Heart left ventricle (tissue), 16 donors: ENCODE data around the gene CIAPIN1. TPM values are rescaled to one million over a fixed set of nuclear protein-coding genes. Genes with fewer than 3 reads are reported as not detected.
A peak's percentile ranks its signal among the peaks of the same experiment; 100 is the strongest.

Experiments
- ATAC-seq, 4 donors: fragments of 200-7000 bp; cut with Tn5 transposase; one replicate each; pipeline ENCODE4 v1.9.1; 2020 to 2022; ENCODE audit warnings: moderate library complexity in 4 of 4, mild to moderate bottlenecking in 3 of 4, moderate number of reproducible peaks in 1 of 4
- DNase-seq, 5 donors: peaks; one replicate each; pipeline ENCODE4 v3.0.0-alpha.2; 2020
- H3K27ac ChIP-seq, 12 donors: fragments of 200-600 bp; sonication (generic) in 4 of 12; one replicate each; pipeline versions ENCODE4 v1.5.0 to v1.8.0; 2016 to 2022; ENCODE audit warnings: mild to moderate bottlenecking in 2 of 12
- H3K27me3 ChIP-seq, 9 donors: fragments of 200-600 bp; sonication (generic) in 2 of 9; one replicate each; pipeline versions ENCODE4 v1.5.1 to v1.8.0; 2016 to 2022; ENCODE audit warnings: mild to moderate bottlenecking in 3 of 9
- H3K36me3 ChIP-seq, 9 donors: fragments of 200-600 bp; sonication (generic) in 2 of 9; one replicate each; pipeline versions ENCODE4 v1.5.0 to v1.8.0; 2018 to 2022; ENCODE audit warnings: mild to moderate bottlenecking in 2 of 9
- H3K4me1 ChIP-seq, 12 donors: fragments of 200-600 bp; sonication (generic) in 4 of 12; one replicate each; pipeline versions ENCODE4 v1.5.0 to v1.8.0; 2016 to 2022; ENCODE audit warnings: mild to moderate bottlenecking in 3 of 12
- H3K4me3 ChIP-seq, 12 donors: fragments of 200-600 bp; sonication (generic) in 4 of 12; one replicate each; pipeline versions ENCODE4 v1.5.0 to v1.8.0; 2017 to 2022; ENCODE audit warnings: mild to moderate bottlenecking in 9 of 12, moderate library complexity in 4 of 12
- H3K9me3 ChIP-seq, 12 donors: fragments of 200-600 bp; sonication (generic) in 4 of 12; one replicate each; pipeline versions ENCODE4 v1.5.0 to v1.8.0; 2016 to 2022; ENCODE audit warnings: mild to moderate bottlenecking in 1 of 12
- CTCF ChIP-seq, 12 donors: fragments of 200-600 bp; sonication (generic) in 4 of 12; IDR thresholded peaks; one replicate each; pipeline versions ENCODE4 v1.5.0 to v1.8.0; 2018 to 2022; ENCODE audit warnings: antibody characterized with exemption in 12 of 12, mild to moderate bottlenecking in 5 of 12
- POLR2A ChIP-seq, 2 donors: fragments of 450-650 bp; IDR thresholded peaks; one replicate each; pipeline ENCODE4 v1.6.1; 2017; ENCODE audit warnings: antibody characterized with exemption in 2 of 2, mild to moderate bottlenecking in 2 of 2, moderate library complexity in 2 of 2
- WGBS, 4 donors: extraction: QIAGEN DNeasy Blood & Tissue Kit in 2 of 4; methylation state at CpG; one replicate each; pipeline versions ENCODE4 v1.1.5 to v1.1.7; 2013 to 2018; 5-methylcytosine and 5-hydroxymethylcytosine counted together
- intact Hi-C, 10 donors: fragments of 100-400 bp; cut with DNase I; formaldehyde crosslinking; loops; one replicate each; pipeline versions ENCODE4 v1.11.1 to v1.14.2; 2022
- polyA plus RNA-seq, 2 donors: library from polyadenylated mRNA; stranded (reverse); fragments of 200-250 nt; gene quantifications; one replicate each; pipeline ENCODE4 v1.2.3, GENCODE V29; 2013
- total RNA-seq, 9 donors: library from RNA; depleted of rRNA in 2 of 9; stranded (reverse); fragments of >200 nt in 2 of 9; fragmentation: NEBNext Ultra II Directional in 3 of 9; extraction: Animal tissue kit (Norgen Biotek cat#: 25700) in 3 of 9; gene quantifications; one replicate each; pipeline versions ENCODE4 v1.1.0 to v1.2.4, GENCODE V29; 2016 to 2023
- donor health status: ischemic (EF 13 %, LVEDD 7.1; RV severe dilation, severe dysfunction).
- donor health status: healthy with polysubstance abuse.
- donor health status: DM: no; HTN: yes; CAD: no.
- donor health status: DM: no; HTN: no; CAD: no.
- donor health status: ischemic (EF 25% LVEDD 6.9; RV normal size, moderate dysfunction).
- donor health status: ischemic (EF 25% LVEDD 5.7; RV mildly dilated, moderate dysfunction).
- donor health status: healthy.
- donor health status: DM: yes; HTN: yes; CAD: no.
- donor health status: ischemic (EF 35%, LVEDD 5.7; RV mildly dilated, moderate dysfunction).
- donor health status: nonischemic (EF 11% LVEDD 7.7; RV severe dilation, severe dysfunction).
- donor health status: DM: yes; HTN: yes; CAD: no.
- donor health status: PGD.
- donor health status: ischemic (EF 29% LVEDD 5.4; RV normal size, mild dysfunction).
- donor health status: nonischemic (EF 23%, LVEDD 6.1; RV moderate dilation, normal function).

Gene CIAPIN1
- total and polyA plus RNA-seq, 11 donors, result 22.4 to 73.2 (median 51.7) TPM

GRCh38 chr16:57385083-57385482 lies 62.1 kb downstream of the CIAPIN1 start:
- no peak for TF ChIP-seq CTCF (IDR thresholded peaks at IDR 0.05)
- no peak for TF ChIP-seq POLR2A (IDR thresholded peaks at IDR 0.05)
- H3K27ac ChIP-seq, result peak overlapping the region in 5 of 12 donors; percentile 0 to 51 (median 22)
- intact Hi-C loops, result no loop called here

GRCh38 chr16:57384248-57385070 lies 62.7 kb downstream of the CIAPIN1 start:
- intact Hi-C loops, result no loop called here
- DNase-seq, result peak in 1 of 5 donors; percentile 45
- 62 to 70% (median 65%) methylated on average over 10 to 11 of the region's 11 CpGs for WGBS, 4 donors
- peak overlapping the region in 10 of 12 donors; percentile 5 to 51 (median 21) for H3K27ac ChIP-seq
- ATAC-seq, result peak in 3 of 4 donors; percentile 18 to 40 (median 31)
- no peak overlapping the region for H3K4me3 ChIP-seq
- peaks cover 0 to 22% (median 0%) of the 10 kb centered on the region in 9 donors for H3K36me3 ChIP-seq
- H3K9me3 ChIP-seq, result no peaks in the 10 kb centered on the region
- H3K27me3 ChIP-seq, result no peaks in the 10 kb centered on the region
- peaks cover 3 to 72% (median 50%) of the 10 kb centered on the region in 12 donors for H3K4me1 ChIP-seq
- no peak for TF ChIP-seq CTCF (IDR thresholded peaks at IDR 0.05)
- no peak for TF ChIP-seq POLR2A (IDR thresholded peaks at IDR 0.05)

More at GRCh38 chr16:57385083-57385482, 62.1 kb downstream of the CIAPIN1 start:
- Histone ChIP-seq H3K4me3 (no peak overlapping the region), H3K36me3 (peaks cover 0 to 15% (median 0%) of the 10 kb centered on the region in 9 donors), H3K27me3 (no peaks in the 10 kb centered on the region), H3K9me3 (no peaks in the 10 kb centered on the region), H3K4me1 (peaks cover 3 to 68% (median 44%) of the 10 kb centered on the region in 12 donors)
- no peak for DNase-seq
- ATAC-seq, result no peak
- WGBS, 4 donors, result 74 to 83% (median 79%) methylated on average over 5 of the region's 5 CpGs

- no peaks in the 10 kb centered on the region for H3K9me3 ChIP-seq
- no peak overlapping the region for H3K4me3 ChIP-seq
- H3K27me3 ChIP-seq, result no peaks in the 10 kb centered on the region
- peak overlapping the region in 9 of 12 donors; percentile 13 to 51 (median 22) for H3K27ac ChIP-seq
- intact Hi-C loops, result no loop called here
- peaks cover 3 to 76% (median 52%) of the 10 kb centered on the region in 12 donors for H3K4me1 ChIP-seq
- 77 to 89% (median 82%) methylated on average over 5 to 8 of the region's 8 CpGs for WGBS, 4 donors
- no peak for TF ChIP-seq CTCF (IDR thresholded peaks at IDR 0.05)
- TF ChIP-seq POLR2A (IDR thresholded peaks at IDR 0.05), result no peak
- H3K36me3 ChIP-seq, result peaks cover 0 to 28% (median 0%) of the 10 kb centered on the region in 9 donors
- ATAC-seq (peak in 2 of 4 donors; percentile 21 to 36), DNase-seq (peak in 1 of 5 donors; percentile 50)
Observed at GRCh38 chr16:57383276-57384247, 63.6 kb downstream of the CIAPIN1 start.
